Bronchial epithelial cell (primary cell): ENCODE data around the gene CHST10. TPM values are rescaled to one million over a fixed set of nuclear protein-coding genes. Genes with fewer than 3 reads are reported as not detected.

Experiments used
- DNase-seq: peaks from one replicate; pipeline ENCODE4 v3.0.0-alpha.2; 2010; ENCODE audit warnings: low read depth
- FAIRE-seq: peaks from 2 replicates; lab custom pipeline; 2011; peaks lifted over from hg19 to GRCh38; lab: Jason Lieb, UNC
- H3K27me3 ChIP-seq: 2 replicates; pipeline ENCODE4 v1.5.1; 2011; ENCODE audit warnings: low read length; ENCODE audit not compliant: control insufficient read depth, insufficient read depth
- H3K36me3 ChIP-seq: 2 replicates; pipeline ENCODE4 v1.5.1; 2011; ENCODE audit warnings: low read length; ENCODE audit not compliant: control insufficient read depth, insufficient read depth
- H3K4me3 ChIP-seq: 2 replicates; pipeline ENCODE4 v1.5.1; 2011; ENCODE audit warnings: mild to moderate bottlenecking, low read depth, low read length, control low read depth
- total RNA-seq: library from RNA; depleted of rRNA; stranded (reverse); fragments of >200 nt; gene quantifications from 2 replicates; pipeline ENCODE4 v1.2.1, GENCODE V29; 2014
- TF ChIP-seq, protein P1 (sequence below): IDR thresholded peaks from 2 replicates; pipeline ENCODE4 v1.5.1; 2011; ENCODE audit warnings: mild to moderate bottlenecking, moderate library complexity, low read length, control low read depth, inconsistent platforms; ENCODE audit not compliant: insufficient read depth, severe bottlenecking

Gene CHST10
- total RNA-seq, 1 donor from 2014 or later = 2.6 TPM

GRCh38 chr2:100419915-100420314 is 2.4 kb upstream of the CHST10 start:
- Histone ChIP-seq H3K4me3 (no peak overlapping the region), H3K36me3 (no peaks in the 10 kb centered on the region), H3K27me3 (no peaks in the 10 kb centered on the region)
- DNase-seq (no peak), FAIRE-seq (no peak)
- TF ChIP-seq, protein P1, sequence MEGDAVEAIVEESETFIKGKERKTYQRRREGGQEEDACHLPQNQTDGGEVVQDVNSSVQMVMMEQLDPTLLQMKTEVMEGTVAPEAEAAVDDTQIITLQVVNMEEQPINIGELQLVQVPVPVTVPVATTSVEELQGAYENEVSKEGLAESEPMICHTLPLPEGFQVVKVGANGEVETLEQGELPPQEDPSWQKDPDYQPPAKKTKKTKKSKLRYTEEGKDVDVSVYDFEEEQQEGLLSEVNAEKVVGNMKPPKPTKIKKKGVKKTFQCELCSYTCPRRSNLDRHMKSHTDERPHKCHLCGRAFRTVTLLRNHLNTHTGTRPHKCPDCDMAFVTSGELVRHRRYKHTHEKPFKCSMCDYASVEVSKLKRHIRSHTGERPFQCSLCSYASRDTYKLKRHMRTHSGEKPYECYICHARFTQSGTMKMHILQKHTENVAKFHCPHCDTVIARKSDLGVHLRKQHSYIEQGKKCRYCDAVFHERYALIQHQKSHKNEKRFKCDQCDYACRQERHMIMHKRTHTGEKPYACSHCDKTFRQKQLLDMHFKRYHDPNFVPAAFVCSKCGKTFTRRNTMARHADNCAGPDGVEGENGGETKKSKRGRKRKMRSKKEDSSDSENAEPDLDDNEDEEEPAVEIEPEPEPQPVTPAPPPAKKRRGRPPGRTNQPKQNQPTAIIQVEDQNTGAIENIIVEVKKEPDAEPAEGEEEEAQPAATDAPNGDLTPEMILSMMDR = no peak

- TF ChIP-seq, protein P1 = no peak
- Histone ChIP-seq H3K36me3 (no peaks in the 10 kb centered on the region), H3K27me3 (no peaks in the 10 kb centered on the region), H3K4me3 (no peak overlapping the region)
- DNase-seq = peak; percentile 12
- no peak for FAIRE-seq
Measured at GRCh38 chr2:100418406-100418962, 1.0 kb upstream of the CHST10 start.

DNA sequence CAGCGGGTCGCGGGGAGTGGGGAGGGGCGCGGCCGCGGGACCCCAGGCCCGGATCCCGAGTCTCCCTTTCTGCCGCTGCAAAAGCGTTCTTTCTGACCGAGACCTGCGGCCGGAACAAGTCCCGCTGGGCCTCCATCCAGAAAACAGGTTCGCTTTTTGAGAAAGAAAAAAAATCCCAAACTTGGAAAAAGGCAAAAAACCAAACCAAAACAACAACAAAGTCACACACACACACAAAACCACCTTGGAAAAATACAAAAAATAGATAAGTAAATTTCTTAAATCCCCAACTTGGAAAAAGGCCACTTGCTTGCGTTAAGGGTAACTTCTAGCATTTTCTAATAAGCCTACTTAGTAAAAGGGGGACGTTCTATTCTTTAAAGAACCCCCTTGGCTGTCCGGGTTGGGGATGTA is 250 bp upstream of the CHST10 start:
- Histone ChIP-seq H3K4me3 (peak overlapping the region; percentile 54), H3K36me3 (no peaks in the 10 kb centered on the region), H3K27me3 (no peaks in the 10 kb centered on the region)
- DNase-seq = no peak
- TF ChIP-seq, protein P1 = no peak
- no peak for FAIRE-seq

DNA sequence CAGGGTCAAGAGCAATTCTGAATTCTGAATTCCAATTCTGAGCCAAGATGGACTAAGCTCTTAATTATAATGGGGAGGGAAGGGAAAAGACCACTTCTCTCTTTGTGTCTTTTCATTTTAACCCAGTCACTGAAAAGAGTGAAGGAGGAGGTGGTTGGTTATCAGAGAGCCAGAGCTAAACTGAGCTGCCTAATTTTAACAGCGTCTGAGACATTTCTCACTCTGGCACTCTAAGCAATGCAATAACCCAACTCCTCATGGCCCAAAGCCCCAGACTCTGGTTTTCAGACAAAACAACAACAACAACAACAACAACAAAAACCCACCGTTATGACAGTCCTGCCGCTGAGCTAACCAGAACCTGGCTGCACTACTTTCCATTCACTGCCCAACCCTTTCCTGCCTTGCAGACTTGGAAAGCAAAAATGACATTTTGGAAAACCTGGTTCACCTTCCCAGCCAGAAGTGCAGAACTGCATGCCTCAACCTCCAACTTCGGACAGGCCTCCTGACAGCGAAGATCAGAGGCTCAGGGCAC is 1.0 kb downstream of the CHST10 start:
- FAIRE-seq (no peak), DNase-seq (peak; percentile 4)
- Histone ChIP-seq H3K27me3 (no peaks in the 10 kb centered on the region), H3K4me3 (peak overlapping the region; percentile 54), H3K36me3 (no peaks in the 10 kb centered on the region)
- TF ChIP-seq, protein P1 = no peak

DNA sequence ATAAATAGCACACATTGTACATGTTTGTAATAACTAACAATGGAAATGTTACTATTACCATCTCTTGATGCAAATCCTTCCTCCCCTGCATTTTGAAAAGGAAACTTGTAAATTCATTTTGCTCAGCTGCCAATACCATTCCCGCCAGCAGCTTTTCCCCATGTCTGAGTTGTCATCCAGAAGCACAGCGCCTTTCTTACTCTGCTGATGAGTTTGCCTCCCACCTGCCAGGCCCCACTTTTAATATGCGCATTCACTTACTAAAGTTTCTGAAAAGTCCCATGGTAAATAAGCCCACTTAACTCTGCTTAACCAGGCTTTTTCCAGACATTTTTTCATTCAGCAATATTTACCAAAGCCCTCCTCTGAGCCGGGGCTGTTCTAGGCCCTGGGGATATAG is 3.9 kb downstream of the CHST10 start:
- DNase-seq = no peak
- no peaks in the 10 kb centered on the region for H3K27me3 ChIP-seq
- no peak for FAIRE-seq
- no peak overlapping the region for H3K4me3 ChIP-seq
- H3K36me3 ChIP-seq = no peaks in the 10 kb centered on the region
- TF ChIP-seq, protein P1 = no peak

- TF ChIP-seq, protein P1 = no peak
- FAIRE-seq = no peak
- H3K36me3 ChIP-seq = no peaks in the 10 kb centered on the region
- no peak for DNase-seq
- H3K4me3 ChIP-seq = no peak overlapping the region
- H3K27me3 ChIP-seq = no peaks in the 10 kb centered on the region
Measured at GRCh38 chr2:100412881-100413321, 4.6 kb downstream of the CHST10 start.
